HG03045 (cell line): ENCODE measurements around the gene ITGB3.

ENCODE experiments used
- ATAC-seq: cut with Tn5 transposase; IDR thresholded peaks from one replicate; pipeline ENCODE4 v1.9.1; 2021; ENCODE audit warnings: mild to moderate bottlenecking, moderate library complexity; ENCODE audit not compliant: unreplicated experiment

Gene ITGB3

GRCh38 chr17:47274319-47275069 is 20.9 kb downstream of the ITGB3 start:
- ATAC-seq = no peak

GRCh38 chr17:47275245-47275984 is 21.8 kb downstream of the ITGB3 start:
- no peak for ATAC-seq

GRCh38 chr17:47276444-47276843 is 22.8 kb downstream of the ITGB3 start:
- ATAC-seq = no peak

GRCh38 chr17:47276868-47277267 is 23.2 kb downstream of the ITGB3 start:
- ATAC-seq = no peak

GRCh38 chr17:47277921-47278320 is 24.3 kb downstream of the ITGB3 start:
- no peak for ATAC-seq

- ATAC-seq = no peak
Measured at GRCh38 chr17:47278561-47278960, 24.9 kb downstream of the ITGB3 start.

- ATAC-seq = peak; percentile 74
Measured at GRCh38 chr17:47279062-47279801, 25.6 kb downstream of the ITGB3 start.

GRCh38 chr17:47280072-47280811 is 26.6 kb downstream of the ITGB3 start:
- ATAC-seq = no peak

- ATAC-seq = no peak
Measured at GRCh38 chr17:47281216-47281615, 27.6 kb downstream of the ITGB3 start.

- ATAC-seq = no peak
Measured at GRCh38 chr17:47285003-47285402, 31.4 kb downstream of the ITGB3 start.

GRCh38 chr17:47286198-47286914 is 32.7 kb downstream of the ITGB3 start:
- ATAC-seq = peak; percentile 66

GRCh38 chr17:47287068-47287467 is 33.4 kb downstream of the ITGB3 start:
- ATAC-seq = no peak

- no peak for ATAC-seq
Measured at GRCh38 chr17:47287639-47288038, 34.0 kb downstream of the ITGB3 start.

- ATAC-seq = no peak
Measured at GRCh38 chr17:47288531-47289116, 35.0 kb downstream of the ITGB3 start.

GRCh38 chr17:47289302-47289701 is 35.7 kb downstream of the ITGB3 start:
- no peak for ATAC-seq

GRCh38 chr17:47290870-47291241 is 37.2 kb downstream of the ITGB3 start:
- no peak for ATAC-seq

GRCh38 chr17:47291242-47291873 is 37.7 kb downstream of the ITGB3 start:
- ATAC-seq = no peak

- no peak for ATAC-seq
Measured at GRCh38 chr17:47292206-47292605, 38.6 kb downstream of the ITGB3 start.

GRCh38 chr17:47295037-47295873 is 41.6 kb downstream of the ITGB3 start:
- no peak for ATAC-seq
